MCF 10A (cell line): ENCODE data around the gene USP6NL. TPM values are rescaled to one million over a fixed set of nuclear protein-coding genes. Genes with fewer than 3 reads are reported as not detected.

Experiments used
- BruUV-seq: library from RNA; stranded (reverse); fragments of 400-500 nt; replicated peaks from 2 replicates; lab custom pipeline; 2021; lab: Mats Ljungman, UMichigan
- CTCF ChIA-PET: fragments of 300-600 bp; sonication (Branson Sonifier 250); formaldehyde crosslinking; extraction: SDS; loops from one replicate; lab custom pipeline; 2021; ENCODE audit warnings: antibody characterized with exemption, inconsistent platforms; lab: Yijun Ruan, JAX
- POLR2A ChIA-PET: fragments of 300-600, 350-650 bp; sonication (Branson Sonifier 250); formaldehyde crosslinking; extraction: SDS; loops from one replicate; lab custom pipeline; 2020; ENCODE audit warnings: antibody characterized with exemption, inconsistent platforms; lab: Yijun Ruan, JAX
- DNase-seq: peaks from one replicate; pipeline ENCODE4 v3.0.0-alpha.2; 2018; ENCODE audit not compliant: unreplicated experiment
- H3K27ac Mint-ChIP-seq: one replicate; pipeline ENCODE4 v1.8.0; 2022; ENCODE audit warnings: mild to moderate bottlenecking, low read depth, mixed read lengths; ENCODE audit not compliant: unreplicated experiment
- H3K27me3 Mint-ChIP-seq: one replicate; pipeline ENCODE4 v1.8.0; 2022; ENCODE audit warnings: mixed read lengths; ENCODE audit not compliant: insufficient read depth, unreplicated experiment
- H3K36me3 Mint-ChIP-seq: one replicate; pipeline ENCODE4 v1.8.0; 2022; ENCODE audit warnings: mild to moderate bottlenecking, moderate library complexity, mixed read lengths; ENCODE audit not compliant: insufficient read depth, unreplicated experiment
- H3K4me1 Mint-ChIP-seq: one replicate; pipeline ENCODE4 v1.8.0; 2022; ENCODE audit warnings: mixed read lengths; ENCODE audit not compliant: insufficient read depth, unreplicated experiment
- H3K4me3 Mint-ChIP-seq: one replicate; pipeline ENCODE4 v1.8.0; 2022; ENCODE audit warnings: mild to moderate bottlenecking, moderate library complexity, mixed read lengths; ENCODE audit not compliant: unreplicated experiment
- H3K9me3 Mint-ChIP-seq: one replicate; pipeline ENCODE4 v1.8.0; 2022; ENCODE audit warnings: mixed read lengths; ENCODE audit not compliant: unreplicated experiment
- intact Hi-C: fragments of 100-400 bp; cut with micrococcal nuclease; formaldehyde crosslinking; loops from 2 replicates; pipeline ENCODE4 v1.14.1; 2022
- total RNA-seq: library from RNA; stranded (reverse); gene quantifications from 2 replicates; pipeline ENCODE4 v1.2.3, GENCODE V29; 2022
- TF ChIP-seq, protein P1 (sequence below): fragments of 200-600 bp; IDR thresholded peaks from one replicate; pipeline ENCODE4 v1.8.0; 2022; ENCODE audit warnings: antibody characterized with exemption, mild to moderate bottlenecking; ENCODE audit not compliant: unreplicated experiment

USP6NL gene
- total RNA-seq, 1 experiment from 2014 or later = 19.2 TPM

DNA sequence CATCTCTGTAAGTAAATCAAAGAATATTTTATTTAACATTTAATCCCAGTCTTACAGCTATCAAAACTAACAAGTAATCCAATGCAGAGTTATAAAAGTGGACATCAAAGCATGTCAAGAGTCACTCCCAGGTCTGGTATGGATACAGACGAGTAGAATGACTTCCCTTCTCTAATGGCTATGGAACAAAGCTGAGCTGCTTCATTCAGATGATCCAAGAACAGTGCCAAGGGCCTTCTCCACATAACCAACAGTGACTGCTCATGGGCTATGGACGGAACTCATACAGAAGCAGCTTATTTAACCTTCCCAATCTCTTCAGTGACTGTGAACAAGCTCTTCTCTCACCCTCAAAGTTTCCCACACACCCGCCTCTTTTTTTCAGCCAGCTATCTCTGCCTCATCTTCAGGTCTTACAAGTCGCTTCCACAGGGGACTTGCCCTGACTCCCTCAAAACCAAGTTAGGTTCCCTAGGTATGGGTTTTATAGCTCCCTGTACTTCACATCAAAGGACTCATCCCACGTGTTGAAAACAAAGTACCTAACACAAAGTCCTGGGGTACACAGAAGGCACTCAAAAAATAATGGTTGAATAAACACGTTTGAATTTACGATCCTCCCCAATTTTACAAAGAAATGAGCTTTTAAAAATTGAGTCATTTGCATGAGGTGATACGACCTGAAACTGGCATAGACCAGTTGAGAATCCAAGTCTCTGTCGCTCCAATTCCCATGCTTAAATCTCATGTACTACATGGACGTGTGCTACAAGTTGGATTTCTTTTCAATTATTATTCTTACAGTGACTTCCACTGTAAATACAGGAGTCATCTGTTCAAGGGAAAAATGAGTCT, 3.1 kb downstream of the USP6NL start:
- intact Hi-C loops = no loop called here
- POLR2A ChIA-PET = interaction anchor here (0.7 to 2.8 kb wide), 6 partner anchors 30 to 86 kb away, joined by 3 to 13 read pairs (median 4); no protein-coding TSS in a partner anchor

DNA sequence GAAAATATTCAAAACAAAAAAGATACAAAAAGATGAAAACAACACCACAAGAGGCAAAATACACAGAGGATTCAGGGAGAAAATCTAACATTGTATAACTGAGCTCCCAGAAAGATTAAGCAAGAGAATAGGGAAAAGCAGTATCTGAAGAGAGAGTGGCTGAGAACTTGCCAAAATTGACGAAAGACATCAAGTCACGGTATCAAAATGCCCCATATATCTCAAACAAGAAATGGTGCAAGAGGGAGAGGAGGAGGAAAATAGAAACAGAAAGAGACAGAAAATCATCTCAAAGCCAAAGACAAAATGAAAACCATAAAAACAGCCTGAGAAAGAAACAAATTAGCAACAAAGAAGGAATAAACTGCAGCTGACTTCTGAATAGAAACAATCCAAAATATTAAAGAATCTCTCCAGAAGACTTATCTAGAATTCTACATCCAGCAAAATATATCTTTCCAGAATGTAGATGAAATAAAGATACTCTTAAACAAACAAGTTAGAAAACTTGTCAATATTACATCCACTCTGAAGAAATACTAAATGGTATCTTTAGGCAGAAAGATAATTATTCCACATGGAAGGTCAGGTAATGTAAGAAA, 5.5 kb downstream of the USP6NL start:
- Mint-ChIP-seq H3K4me1 (peaks cover 23% of the 10 kb centered on the region), H3K9me3 (no peaks in the 10 kb centered on the region), H3K27ac (no peak overlapping the region), H3K4me3 (no peak overlapping the region), H3K36me3 (peaks cover 5% of the 10 kb centered on the region), H3K27me3 (no peaks in the 10 kb centered on the region)
- no TSS peak for BruUV-seq
- POLR2A ChIA-PET = interaction anchor here (1.1 to 1.7 kb wide), 2 partner anchors 13 to 137 kb away, joined by 3 to 5 read pairs; no protein-coding TSS in a partner anchor
- intact Hi-C loops = no loop called here
- no peak for DNase-seq
- TF ChIP-seq, protein P1, sequence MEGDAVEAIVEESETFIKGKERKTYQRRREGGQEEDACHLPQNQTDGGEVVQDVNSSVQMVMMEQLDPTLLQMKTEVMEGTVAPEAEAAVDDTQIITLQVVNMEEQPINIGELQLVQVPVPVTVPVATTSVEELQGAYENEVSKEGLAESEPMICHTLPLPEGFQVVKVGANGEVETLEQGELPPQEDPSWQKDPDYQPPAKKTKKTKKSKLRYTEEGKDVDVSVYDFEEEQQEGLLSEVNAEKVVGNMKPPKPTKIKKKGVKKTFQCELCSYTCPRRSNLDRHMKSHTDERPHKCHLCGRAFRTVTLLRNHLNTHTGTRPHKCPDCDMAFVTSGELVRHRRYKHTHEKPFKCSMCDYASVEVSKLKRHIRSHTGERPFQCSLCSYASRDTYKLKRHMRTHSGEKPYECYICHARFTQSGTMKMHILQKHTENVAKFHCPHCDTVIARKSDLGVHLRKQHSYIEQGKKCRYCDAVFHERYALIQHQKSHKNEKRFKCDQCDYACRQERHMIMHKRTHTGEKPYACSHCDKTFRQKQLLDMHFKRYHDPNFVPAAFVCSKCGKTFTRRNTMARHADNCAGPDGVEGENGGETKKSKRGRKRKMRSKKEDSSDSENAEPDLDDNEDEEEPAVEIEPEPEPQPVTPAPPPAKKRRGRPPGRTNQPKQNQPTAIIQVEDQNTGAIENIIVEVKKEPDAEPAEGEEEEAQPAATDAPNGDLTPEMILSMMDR = no peak
- CTCF ChIA-PET = no interaction called here

More for the DNA sequence above, 3.1 kb downstream of the USP6NL start:
- BruUV-seq = no TSS peak
- Mint-ChIP-seq H3K4me3 (no peak overlapping the region), H3K27ac (no peak overlapping the region), H3K27me3 (no peaks in the 10 kb centered on the region), H3K4me1 (peaks cover 28% of the 10 kb centered on the region), H3K36me3 (peaks cover 5% of the 10 kb centered on the region), H3K9me3 (no peaks in the 10 kb centered on the region)
- no peak for DNase-seq
- CTCF ChIA-PET = interaction anchor here (0.7 to 1.6 kb wide), 3 partner anchors 14 to 149 kb away, joined by 3 read pairs; no protein-coding TSS in a partner anchor
- TF ChIP-seq, protein P1 = no peak

DNA sequence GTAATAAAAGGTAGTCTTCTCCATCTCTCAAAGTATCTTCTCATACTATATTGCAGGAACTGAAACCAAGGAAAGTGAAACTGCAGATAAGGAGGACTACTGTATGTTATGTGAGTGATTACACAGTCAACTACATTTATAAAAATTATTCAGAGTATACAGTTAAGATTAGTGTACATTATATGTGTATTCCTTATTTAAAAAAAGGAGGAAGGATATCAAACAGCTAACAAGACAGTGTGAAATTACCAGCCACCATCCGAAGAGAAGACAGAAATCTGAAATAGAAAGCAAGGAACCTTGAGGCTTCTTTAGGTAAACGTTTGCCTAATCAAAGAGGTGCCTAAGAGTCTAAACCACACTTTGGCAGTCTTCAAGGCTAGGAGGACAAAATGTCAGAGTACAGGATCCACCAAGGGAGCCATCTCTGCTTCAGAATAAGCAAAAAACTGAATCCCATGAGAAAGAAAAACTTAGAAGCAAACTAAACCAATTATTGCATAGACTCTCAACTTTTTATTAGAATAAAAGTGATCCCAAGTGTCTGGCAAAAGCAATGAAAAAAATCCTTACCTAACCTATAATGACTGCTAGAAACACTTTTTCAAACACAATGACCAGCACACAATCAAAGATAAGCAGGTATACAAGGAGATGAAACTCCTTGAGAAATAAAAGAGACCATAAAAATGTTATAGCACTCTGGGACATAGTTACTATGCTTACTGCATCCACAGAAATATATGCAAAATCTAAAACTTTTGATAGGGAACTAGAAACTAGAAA, 6.4 kb downstream of the USP6NL start:
- Mint-ChIP-seq H3K27me3 (no peaks in the 10 kb centered on the region), H3K4me1 (peaks cover 23% of the 10 kb centered on the region), H3K4me3 (no peak overlapping the region), H3K27ac (no peak overlapping the region), H3K36me3 (peaks cover 5% of the 10 kb centered on the region), H3K9me3 (no peaks in the 10 kb centered on the region)
- ChIA-PET CTCF (no interaction called here), POLR2A (interaction anchor here (0.6 to 1.5 kb wide), 3 partner anchors 8 to 138 kb away, joined by 3 to 4 read pairs (median 3); no protein-coding TSS in a partner anchor)
- intact Hi-C loops = no loop called here
- no peak for DNase-seq
- BruUV-seq = no TSS peak
- TF ChIP-seq, protein P1 = no peak
